ENCODE measurements around the gene TPD52L1. TPM values are rescaled to one million over a fixed set of nuclear protein-coding genes. Genes with fewer than 3 reads are reported as not detected.

TPD52L1 gene
- total and polyA plus RNA-seq, 4 donors, result 15.6 to 43.5 (median 16.7) TPM

GRCh38 chr6:125237764-125238163 is 84.2 kb downstream of the TPD52L1 start:
- no peak for TF ChIP-seq CTCF (IDR thresholded peaks at IDR 0.05; ENCODE audit: control extremely low read depth, extremely low read depth)
- H3K9me3 ChIP-seq (ENCODE audit: control insufficient read depth in 4 of 4, insufficient read depth in 3 of 4, low read length in 3 of 4), result no peaks in the 10 kb centered on the region
- ATAC-seq (ENCODE audit: insufficient read depth, low FRiP score) (no peak), DNase-seq (no peak)
- no peaks in the 10 kb centered on the region for H3K36me3 ChIP-seq (ENCODE audit: control insufficient read depth in 4 of 4, insufficient read depth in 4 of 4, low read length in 4 of 4)
- 91 to 94% methylated on average over 4 of the region's 4 CpGs for WGBS, 2 donors
- H3K27ac ChIP-seq (ENCODE audit: low read depth in 1 of 2, low read length in 1 of 2), result no peak overlapping the region
- no peaks in the 10 kb centered on the region for H3K27me3 ChIP-seq (ENCODE audit: control insufficient read depth in 3 of 3, insufficient read depth in 3 of 3, low read length in 2 of 3)
- no peak overlapping the region for H3K4me3 ChIP-seq
- peaks cover 0 to 2% (median 0%) of the 10 kb centered on the region in 5 donors for H3K4me1 ChIP-seq (ENCODE audit: control insufficient read depth in 5 of 5, insufficient read depth in 5 of 5, low read length in 5 of 5)
- H3K9ac ChIP-seq (ENCODE audit: insufficient read depth in 1 of 2, low read length in 2 of 2), result no peak overlapping the region

DNA sequence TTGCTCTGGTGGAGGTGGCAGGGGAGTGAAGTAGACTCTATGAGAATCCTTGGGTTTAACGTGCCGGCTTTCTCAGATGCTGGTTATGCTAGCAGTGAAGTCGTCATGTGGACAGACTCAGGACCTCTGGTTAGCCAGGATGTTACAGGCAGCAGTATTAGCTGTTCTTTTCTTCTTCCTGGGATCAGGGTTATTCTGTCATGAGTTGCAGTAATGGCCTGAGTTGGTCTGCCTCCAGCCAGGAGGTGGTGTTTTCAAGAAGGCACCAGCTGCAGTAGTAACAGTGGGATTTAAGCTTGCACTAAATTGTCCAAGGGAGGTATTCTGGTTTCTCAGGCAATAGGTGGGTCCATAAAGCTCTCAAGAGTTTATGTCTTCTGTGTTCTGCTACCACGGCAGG is 91.5 kb downstream of the TPD52L1 start:
- DNase-seq, result no peak
- TF ChIP-seq CTCF (IDR thresholded peaks at IDR 0.05; ENCODE audit: control extremely low read depth, extremely low read depth), result no peak

DNA sequence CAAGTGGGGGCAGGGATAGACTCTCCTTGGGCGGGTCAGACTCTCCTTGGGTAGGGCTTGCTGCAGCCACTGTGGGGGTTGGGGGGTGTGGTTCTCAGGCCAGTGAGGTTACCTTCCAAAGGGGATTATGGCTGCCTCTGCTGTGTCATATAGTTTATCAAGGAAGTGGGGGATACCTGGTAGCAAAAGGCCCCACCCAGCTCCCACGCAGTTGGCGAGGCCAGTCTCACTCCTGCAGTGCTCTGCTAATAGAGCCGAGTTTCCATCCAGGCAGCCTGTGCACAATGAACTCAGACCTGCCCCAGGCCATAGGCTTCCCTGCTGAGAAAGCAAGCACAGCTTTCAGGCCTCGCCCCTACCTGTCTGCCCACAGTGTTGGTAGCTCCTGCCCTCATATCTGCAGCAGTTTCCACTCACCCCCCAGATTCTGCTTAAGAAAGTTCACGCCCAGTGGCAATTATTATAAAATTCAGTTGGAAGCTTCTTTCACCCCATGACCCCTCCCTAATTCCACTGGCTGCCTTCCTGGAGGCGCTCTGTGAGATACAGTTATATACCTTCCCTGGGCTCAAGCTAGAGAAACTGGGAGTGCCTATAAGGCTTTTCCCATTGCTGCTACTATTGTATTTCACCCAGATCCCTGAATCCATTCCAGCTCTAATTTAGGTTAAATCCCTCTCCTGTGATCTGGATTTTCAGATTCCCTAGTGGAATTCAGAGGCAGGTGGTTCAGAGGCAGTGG is 92.1 kb downstream of the TPD52L1 start:
- H3K9me3 ChIP-seq (ENCODE audit: control insufficient read depth in 4 of 4, insufficient read depth in 3 of 4, low read length in 3 of 4), result peaks cover 0 to 2% (median under 1%) of the 10 kb centered on the region in 4 donors
- no peaks in the 10 kb centered on the region for H3K27me3 ChIP-seq (ENCODE audit: control insufficient read depth in 3 of 3, insufficient read depth in 3 of 3, low read length in 2 of 3)
- H3K4me3 ChIP-seq, result no peak overlapping the region
- H3K9ac ChIP-seq (ENCODE audit: insufficient read depth in 1 of 2, low read length in 2 of 2), result no peak overlapping the region
- no peak overlapping the region for H3K27ac ChIP-seq (ENCODE audit: low read depth in 1 of 2, low read length in 1 of 2)
- DNase-seq, result no peak
- no peak for TF ChIP-seq CTCF (IDR thresholded peaks at IDR 0.05; ENCODE audit: control extremely low read depth, extremely low read depth)
- 92 to 93% methylated on average over 7 of the region's 7 CpGs for WGBS, 2 donors
- H3K36me3 ChIP-seq (ENCODE audit: control insufficient read depth in 4 of 4, insufficient read depth in 4 of 4, low read length in 4 of 4), result no peaks in the 10 kb centered on the region
- ATAC-seq (ENCODE audit: insufficient read depth, low FRiP score), result no peak
- H3K4me1 ChIP-seq (ENCODE audit: control insufficient read depth in 5 of 5, insufficient read depth in 5 of 5, low read length in 5 of 5), result peaks cover 0 to 3% (median 0%) of the 10 kb centered on the region in 5 donors

More for the DNA sequence above, 91.5 kb downstream of the TPD52L1 start:
- Histone ChIP-seq H3K36me3 (ENCODE audit: control insufficient read depth in 4 of 4, insufficient read depth in 4 of 4, low read length in 4 of 4) (no peaks in the 10 kb centered on the region), H3K4me1 (ENCODE audit: control insufficient read depth in 5 of 5, insufficient read depth in 5 of 5, low read length in 5 of 5) (peaks cover 0 to 3% (median 0%) of the 10 kb centered on the region in 5 donors), H3K4me3 (no peak overlapping the region), H3K27me3 (ENCODE audit: control insufficient read depth in 3 of 3, insufficient read depth in 3 of 3, low read length in 2 of 3) (no peaks in the 10 kb centered on the region), H3K9me3 (ENCODE audit: control insufficient read depth in 4 of 4, insufficient read depth in 3 of 4, low read length in 3 of 4) (peaks cover 0 to 2% (median under 1%) of the 10 kb centered on the region in 4 donors), H3K27ac (ENCODE audit: low read depth in 1 of 2, low read length in 1 of 2) (no peak overlapping the region), H3K9ac (ENCODE audit: insufficient read depth in 1 of 2, low read length in 2 of 2) (no peak overlapping the region)
- ATAC-seq (ENCODE audit: insufficient read depth, low FRiP score), result no peak
- 91 to 93% methylated on average over 4 of the region's 4 CpGs for WGBS, 2 donors

Measured in lung (tissue), 12 donors.